ENCODE data around the gene CACNA1B.

CACNA1B gene

DNA sequence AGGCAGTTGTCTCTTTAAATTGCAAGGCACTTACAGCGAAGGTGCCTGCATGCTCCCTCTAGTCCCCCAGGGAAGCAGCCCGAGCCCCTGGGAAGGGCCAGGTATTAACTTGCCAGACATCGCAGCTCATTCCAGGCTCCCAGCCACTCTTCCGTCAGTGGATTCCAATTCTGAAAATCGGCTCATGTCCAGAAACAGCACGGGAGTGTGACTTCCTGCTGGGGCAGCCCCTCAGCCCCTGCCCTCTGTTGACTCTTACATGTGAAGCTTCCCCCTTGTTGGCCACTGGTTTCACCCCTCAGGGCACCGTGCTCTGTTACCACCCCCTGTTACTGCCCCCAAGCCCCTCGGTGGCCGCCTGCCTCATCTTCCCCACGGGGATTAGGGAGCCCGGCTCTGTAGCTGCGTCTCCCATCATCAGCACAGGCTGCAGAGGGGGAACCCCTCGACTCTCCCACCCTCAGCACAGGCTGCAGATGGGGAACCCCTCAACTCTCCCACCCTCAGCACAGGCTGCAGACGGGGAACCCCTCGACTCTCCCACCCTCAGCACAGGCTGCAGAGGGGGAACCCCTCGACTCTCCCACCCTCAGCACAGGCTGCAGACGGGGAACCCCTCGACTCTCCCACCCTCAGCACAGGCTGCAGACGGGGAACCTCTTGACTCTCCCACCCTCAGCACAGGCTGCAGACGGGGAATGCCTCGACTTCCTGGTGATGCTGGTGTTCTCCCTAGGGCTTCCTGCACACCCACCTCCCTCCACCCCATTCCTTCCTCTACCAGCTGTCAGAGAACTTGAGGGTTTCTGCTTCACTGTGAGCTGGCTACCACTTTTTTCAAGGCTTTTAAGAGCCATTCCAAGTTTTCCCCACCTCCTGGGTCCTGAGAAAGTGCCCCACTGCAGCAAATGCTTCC is 11.1 kb upstream of the CACNA1B start:
- Histone ChIP-seq H3K9me3 (ENCODE audit: control insufficient read depth, low read length) (no peaks in the 10 kb centered on the region), H3K4me1 (ENCODE audit: control insufficient read depth, insufficient read depth, low read length, poor library complexity, severe bottlenecking) (no peaks in the 10 kb centered on the region), H3K36me3 (ENCODE audit: control insufficient read depth, insufficient read depth, low read length) (no peaks in the 10 kb centered on the region), H3K4me3 (ENCODE audit: insufficient read depth, low read depth, low read length, poor library complexity, severe bottlenecking) (no peak overlapping the region), H3K27ac (ENCODE audit: insufficient read depth, low read length, poor library complexity, severe bottlenecking) (no peak overlapping the region), H3K27me3 (replicated peaks; ENCODE audit: control insufficient read depth, insufficient read depth, low read length, poor library complexity, severe bottlenecking) (no peaks in the 10 kb centered on the region)
- DNase-seq, result no peak

DNA sequence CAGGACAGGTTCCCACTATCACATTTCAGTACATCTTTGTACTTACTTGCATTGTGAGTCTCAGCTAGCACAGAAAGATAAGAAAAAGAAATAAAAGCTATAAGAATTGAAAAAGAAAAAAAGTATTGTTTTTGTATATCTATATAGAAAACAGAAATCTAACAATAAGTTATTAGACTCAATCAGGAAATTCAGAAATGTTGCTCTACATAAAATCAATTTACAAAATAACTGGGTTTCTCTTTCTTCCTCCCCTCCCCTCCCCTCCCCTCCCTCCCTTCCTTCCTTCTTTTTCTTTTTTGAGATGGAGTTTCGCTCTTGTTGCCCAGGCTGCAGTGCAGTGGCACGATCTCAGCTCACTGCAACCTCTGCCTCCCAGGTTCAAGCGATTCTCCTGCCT is 7.2 kb upstream of the CACNA1B start:
- no peak overlapping the region for H3K27ac ChIP-seq (ENCODE audit: insufficient read depth, low read length, poor library complexity, severe bottlenecking)
- DNase-seq, result no peak

DNA sequence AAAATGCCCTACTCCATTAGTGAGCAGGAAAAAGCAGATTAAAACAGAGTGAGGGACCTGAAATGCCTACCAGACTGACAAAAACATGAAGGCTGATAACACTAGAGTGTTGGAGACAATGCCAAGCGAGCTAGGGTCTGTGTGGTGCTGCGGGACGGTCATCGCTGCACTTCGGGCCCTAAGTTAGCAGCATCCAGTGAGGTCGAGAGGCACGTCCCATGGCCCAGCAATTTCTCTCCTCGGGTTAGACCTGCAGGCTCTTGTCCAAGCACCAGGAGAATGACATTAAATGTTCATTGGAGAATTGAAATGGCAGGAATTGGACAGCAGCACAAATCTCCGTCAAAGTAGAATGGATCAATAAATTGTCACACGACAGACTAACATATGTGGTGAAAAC is 5.3 kb upstream of the CACNA1B start:
- H3K27me3 ChIP-seq (replicated peaks; ENCODE audit: control insufficient read depth, insufficient read depth, low read length, poor library complexity, severe bottlenecking), result peaks cover 17% of the 10 kb centered on the region
- no peak overlapping the region for H3K4me3 ChIP-seq (ENCODE audit: insufficient read depth, low read depth, low read length, poor library complexity, severe bottlenecking)
- H3K27ac ChIP-seq (ENCODE audit: insufficient read depth, low read length, poor library complexity, severe bottlenecking), result no peak overlapping the region
- no peak for DNase-seq
- H3K36me3 ChIP-seq (ENCODE audit: control insufficient read depth, insufficient read depth, low read length), result no peaks in the 10 kb centered on the region
- H3K4me1 ChIP-seq (ENCODE audit: control insufficient read depth, insufficient read depth, low read length, poor library complexity, severe bottlenecking), result no peaks in the 10 kb centered on the region
- H3K9me3 ChIP-seq (ENCODE audit: control insufficient read depth, low read length), result no peaks in the 10 kb centered on the region

More for the DNA sequence above, 7.2 kb upstream of the CACNA1B start:
- Histone ChIP-seq H3K36me3 (ENCODE audit: control insufficient read depth, insufficient read depth, low read length) (no peaks in the 10 kb centered on the region), H3K4me3 (ENCODE audit: insufficient read depth, low read depth, low read length, poor library complexity, severe bottlenecking) (no peak overlapping the region), H3K9me3 (ENCODE audit: control insufficient read depth, low read length) (no peaks in the 10 kb centered on the region), H3K4me1 (ENCODE audit: control insufficient read depth, insufficient read depth, low read length, poor library complexity, severe bottlenecking) (no peaks in the 10 kb centered on the region), H3K27me3 (replicated peaks; ENCODE audit: control insufficient read depth, insufficient read depth, low read length, poor library complexity, severe bottlenecking) (peaks cover under 1% of the 10 kb centered on the region)

DNA sequence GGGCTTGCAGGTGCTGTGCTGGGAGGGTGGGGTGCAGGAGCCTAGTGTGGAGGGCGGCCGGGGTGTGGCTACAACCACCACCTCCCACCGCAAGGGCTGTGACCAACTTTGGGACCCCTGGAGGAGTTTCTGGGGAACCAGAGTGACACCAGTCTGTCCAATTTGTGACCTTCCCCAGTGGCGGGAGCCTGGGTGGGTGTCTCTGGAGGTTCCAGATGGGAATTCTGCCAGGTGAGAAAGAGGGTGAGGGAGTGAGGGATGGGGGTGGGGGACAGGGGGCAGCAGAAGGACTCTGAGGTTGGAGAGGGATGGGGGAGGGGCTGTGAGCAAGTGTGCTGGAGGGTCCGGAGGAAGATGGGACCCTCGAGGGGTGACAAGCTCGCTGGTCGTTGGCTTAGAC is 4.2 kb upstream of the CACNA1B start:
- H3K27me3 ChIP-seq (replicated peaks; ENCODE audit: control insufficient read depth, insufficient read depth, low read length, poor library complexity, severe bottlenecking), result peaks cover 17% of the 10 kb centered on the region

DNA sequence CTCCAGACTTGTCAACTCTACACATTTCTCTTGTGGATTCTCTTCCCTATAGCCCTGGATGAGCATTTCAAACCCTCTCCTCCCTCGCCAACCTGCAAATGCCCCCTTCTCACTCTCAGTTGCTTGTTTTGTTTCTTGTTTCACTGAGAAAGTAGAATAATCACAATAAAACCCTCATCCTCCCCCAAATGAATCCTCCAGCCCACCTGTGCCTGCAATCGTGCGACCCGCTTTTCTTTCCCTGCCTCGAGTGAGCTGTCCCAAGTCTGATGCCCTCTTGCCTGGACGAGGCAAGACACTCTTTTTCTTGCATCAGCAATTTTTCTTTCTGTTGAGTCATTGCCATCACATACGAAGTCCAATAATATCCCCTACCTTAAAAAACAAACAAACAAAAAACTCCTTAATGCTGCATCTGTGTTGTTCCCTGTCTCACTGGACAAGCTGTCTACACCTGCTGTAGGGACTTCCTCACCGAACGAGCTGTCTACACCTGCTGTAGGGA is 3.7 kb upstream of the CACNA1B start:
- H3K36me3 ChIP-seq (ENCODE audit: control insufficient read depth, insufficient read depth, low read length), result no peaks in the 10 kb centered on the region
- H3K27ac ChIP-seq (ENCODE audit: insufficient read depth, low read length, poor library complexity, severe bottlenecking), result no peak overlapping the region
- no peaks in the 10 kb centered on the region for H3K9me3 ChIP-seq (ENCODE audit: control insufficient read depth, low read length)
- no peak overlapping the region for H3K4me3 ChIP-seq (ENCODE audit: insufficient read depth, low read depth, low read length, poor library complexity, severe bottlenecking)
- H3K4me1 ChIP-seq (ENCODE audit: control insufficient read depth, insufficient read depth, low read length, poor library complexity, severe bottlenecking), result peaks cover 4% of the 10 kb centered on the region
- DNase-seq, result no peak
- peaks cover 17% of the 10 kb centered on the region for H3K27me3 ChIP-seq (replicated peaks; ENCODE audit: control insufficient read depth, insufficient read depth, low read length, poor library complexity, severe bottlenecking)

More for the DNA sequence above, 4.2 kb upstream of the CACNA1B start:
- Histone ChIP-seq H3K4me1 (ENCODE audit: control insufficient read depth, insufficient read depth, low read length, poor library complexity, severe bottlenecking) (peaks cover 2% of the 10 kb centered on the region), H3K27ac (ENCODE audit: insufficient read depth, low read length, poor library complexity, severe bottlenecking) (no peak overlapping the region), H3K36me3 (ENCODE audit: control insufficient read depth, insufficient read depth, low read length) (no peaks in the 10 kb centered on the region), H3K9me3 (ENCODE audit: control insufficient read depth, low read length) (no peaks in the 10 kb centered on the region), H3K4me3 (ENCODE audit: insufficient read depth, low read depth, low read length, poor library complexity, severe bottlenecking) (no peak overlapping the region)
- DNase-seq, result no peak

DNA sequence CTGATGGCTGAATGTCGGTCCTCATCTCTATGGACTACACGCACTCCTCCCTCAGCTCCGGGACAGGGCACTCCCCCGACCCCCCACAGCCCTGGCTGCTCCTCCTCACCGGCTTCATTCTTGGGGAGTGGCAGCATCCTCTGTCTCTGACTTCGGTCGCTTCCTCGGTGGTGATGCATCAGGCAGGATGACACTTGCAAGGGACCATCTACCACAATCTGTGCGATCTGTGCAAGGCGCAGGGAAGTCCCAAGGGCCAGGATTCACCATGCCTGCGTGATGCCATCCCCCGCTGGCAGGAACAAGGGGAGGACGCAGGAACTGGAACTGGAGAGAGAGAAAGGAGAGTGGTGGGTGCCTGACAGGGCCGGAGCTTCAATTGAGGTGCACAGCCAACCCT is 2.2 kb upstream of the CACNA1B start:
- Histone ChIP-seq H3K9me3 (ENCODE audit: control insufficient read depth, low read length) (no peaks in the 10 kb centered on the region), H3K4me1 (ENCODE audit: control insufficient read depth, insufficient read depth, low read length, poor library complexity, severe bottlenecking) (peaks cover 4% of the 10 kb centered on the region), H3K27ac (ENCODE audit: insufficient read depth, low read length, poor library complexity, severe bottlenecking) (no peak overlapping the region), H3K4me3 (ENCODE audit: insufficient read depth, low read depth, low read length, poor library complexity, severe bottlenecking) (no peak overlapping the region), H3K36me3 (ENCODE audit: control insufficient read depth, insufficient read depth, low read length) (no peaks in the 10 kb centered on the region), H3K27me3 (replicated peaks; ENCODE audit: control insufficient read depth, insufficient read depth, low read length, poor library complexity, severe bottlenecking) (peaks cover 22% of the 10 kb centered on the region)
- DNase-seq, result no peak

DNA sequence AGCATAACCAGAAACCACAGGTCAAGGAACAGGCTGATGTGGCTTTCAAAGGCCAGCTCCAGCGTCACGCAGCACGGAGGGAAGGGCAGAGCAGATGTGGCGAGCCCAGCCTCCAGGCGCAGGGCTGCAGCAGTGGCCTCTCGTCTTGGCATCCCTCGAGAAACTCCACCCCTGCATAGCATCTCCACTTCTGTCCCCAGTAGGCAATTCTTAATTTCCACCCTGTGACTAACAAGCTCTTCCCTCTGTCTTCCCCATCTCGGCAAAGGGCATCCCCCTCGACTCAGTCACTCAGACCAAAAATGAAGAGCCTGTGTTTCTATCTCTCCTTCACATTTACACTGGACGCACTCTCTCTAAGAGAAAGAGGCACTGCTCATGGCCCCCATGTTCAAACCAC is 1.7 kb upstream of the CACNA1B start:
- Histone ChIP-seq H3K9me3 (ENCODE audit: control insufficient read depth, low read length) (no peaks in the 10 kb centered on the region), H3K4me3 (ENCODE audit: insufficient read depth, low read depth, low read length, poor library complexity, severe bottlenecking) (no peak overlapping the region), H3K4me1 (ENCODE audit: control insufficient read depth, insufficient read depth, low read length, poor library complexity, severe bottlenecking) (peaks cover 4% of the 10 kb centered on the region), H3K27me3 (replicated peaks; ENCODE audit: control insufficient read depth, insufficient read depth, low read length, poor library complexity, severe bottlenecking) (peaks cover 22% of the 10 kb centered on the region), H3K27ac (ENCODE audit: insufficient read depth, low read length, poor library complexity, severe bottlenecking) (no peak overlapping the region), H3K36me3 (ENCODE audit: control insufficient read depth, insufficient read depth, low read length) (no peaks in the 10 kb centered on the region)
- no peak for DNase-seq

DNA sequence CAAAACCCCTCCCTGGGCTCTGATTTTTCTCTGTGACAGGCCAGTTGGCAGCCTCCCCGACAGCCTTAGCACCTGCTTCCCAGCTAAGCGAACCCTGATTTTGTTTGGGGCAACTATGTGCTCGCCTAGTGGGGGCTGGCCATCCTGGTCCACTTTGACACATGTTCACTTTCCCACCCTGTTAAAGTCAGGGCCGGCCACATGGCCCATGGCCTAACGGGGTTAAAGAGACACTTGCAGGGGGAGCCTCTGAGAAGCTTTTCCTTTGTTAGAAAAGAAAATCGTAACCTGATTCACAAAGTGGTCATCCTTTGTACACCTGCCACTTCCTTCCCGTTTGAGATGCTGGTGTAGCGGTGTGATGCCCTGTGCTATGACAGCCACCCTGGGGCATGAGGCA is 1.3 kb upstream of the CACNA1B start:
- Histone ChIP-seq H3K27me3 (replicated peaks; ENCODE audit: control insufficient read depth, insufficient read depth, low read length, poor library complexity, severe bottlenecking) (peaks cover 22% of the 10 kb centered on the region), H3K27ac (ENCODE audit: insufficient read depth, low read length, poor library complexity, severe bottlenecking) (no peak overlapping the region), H3K4me1 (ENCODE audit: control insufficient read depth, insufficient read depth, low read length, poor library complexity, severe bottlenecking) (peaks cover 4% of the 10 kb centered on the region), H3K4me3 (ENCODE audit: insufficient read depth, low read depth, low read length, poor library complexity, severe bottlenecking) (no peak overlapping the region), H3K36me3 (ENCODE audit: control insufficient read depth, insufficient read depth, low read length) (no peaks in the 10 kb centered on the region), H3K9me3 (ENCODE audit: control insufficient read depth, low read length) (no peaks in the 10 kb centered on the region)
- no peak for DNase-seq

DNA sequence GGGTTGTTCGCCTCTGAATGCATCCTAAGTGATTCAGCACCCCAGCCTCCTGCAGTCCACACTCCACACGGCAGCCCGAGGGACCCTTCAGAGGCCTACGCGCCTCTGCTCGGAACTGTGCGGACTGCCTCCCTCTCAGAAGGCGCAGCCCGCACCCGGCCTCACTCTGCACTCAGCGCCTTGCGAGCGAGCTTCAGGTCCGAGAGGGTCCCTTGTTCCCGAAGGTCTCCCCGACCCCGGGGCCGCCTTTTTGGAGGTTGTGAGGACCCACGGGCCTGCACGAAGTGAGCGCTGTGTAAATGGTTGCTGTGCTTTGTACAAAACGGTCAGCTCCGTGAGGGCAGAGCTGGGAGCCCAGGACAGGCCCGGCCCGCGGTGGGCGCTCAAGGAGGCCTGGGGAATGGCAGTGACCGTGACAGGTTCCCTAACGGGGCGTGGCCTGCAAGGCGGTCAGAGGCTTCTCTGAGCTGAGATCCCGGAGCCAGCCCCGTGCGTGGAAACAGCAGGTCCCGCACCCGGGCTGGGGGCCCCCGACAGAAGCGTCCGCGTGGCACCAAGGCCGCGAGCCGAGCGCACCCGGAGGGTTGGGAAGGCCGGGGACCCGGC is 698 bp upstream of the CACNA1B start:
- no peaks in the 10 kb centered on the region for H3K9me3 ChIP-seq (ENCODE audit: control insufficient read depth, low read length)
- DNase-seq, result no peak
- H3K27ac ChIP-seq (ENCODE audit: insufficient read depth, low read length, poor library complexity, severe bottlenecking), result no peak overlapping the region
- H3K4me1 ChIP-seq (ENCODE audit: control insufficient read depth, insufficient read depth, low read length, poor library complexity, severe bottlenecking), result peaks cover 4% of the 10 kb centered on the region
- H3K4me3 ChIP-seq (ENCODE audit: insufficient read depth, low read depth, low read length, poor library complexity, severe bottlenecking), result no peak overlapping the region
- no peaks in the 10 kb centered on the region for H3K36me3 ChIP-seq (ENCODE audit: control insufficient read depth, insufficient read depth, low read length)
- H3K27me3 ChIP-seq (replicated peaks; ENCODE audit: control insufficient read depth, insufficient read depth, low read length, poor library complexity, severe bottlenecking), result peaks cover 22% of the 10 kb centered on the region
